ENCODE measurements around the gene NPR2.

GRCh38 chr9:35820076-35820475, 28.7 kb downstream of the NPR2 start:
- TF ChIP-seq CTCF (IDR thresholded peaks at IDR 0.05), result no peak
- TF ChIP-seq POLR2A (IDR thresholded peaks at IDR 0.05), result no peak
- TF ChIP-seq EP300 (IDR thresholded peaks at IDR 0.05), result no peak
